ENCODE results near the gene DLGAP4.

The DLGAP4 gene

DNA sequence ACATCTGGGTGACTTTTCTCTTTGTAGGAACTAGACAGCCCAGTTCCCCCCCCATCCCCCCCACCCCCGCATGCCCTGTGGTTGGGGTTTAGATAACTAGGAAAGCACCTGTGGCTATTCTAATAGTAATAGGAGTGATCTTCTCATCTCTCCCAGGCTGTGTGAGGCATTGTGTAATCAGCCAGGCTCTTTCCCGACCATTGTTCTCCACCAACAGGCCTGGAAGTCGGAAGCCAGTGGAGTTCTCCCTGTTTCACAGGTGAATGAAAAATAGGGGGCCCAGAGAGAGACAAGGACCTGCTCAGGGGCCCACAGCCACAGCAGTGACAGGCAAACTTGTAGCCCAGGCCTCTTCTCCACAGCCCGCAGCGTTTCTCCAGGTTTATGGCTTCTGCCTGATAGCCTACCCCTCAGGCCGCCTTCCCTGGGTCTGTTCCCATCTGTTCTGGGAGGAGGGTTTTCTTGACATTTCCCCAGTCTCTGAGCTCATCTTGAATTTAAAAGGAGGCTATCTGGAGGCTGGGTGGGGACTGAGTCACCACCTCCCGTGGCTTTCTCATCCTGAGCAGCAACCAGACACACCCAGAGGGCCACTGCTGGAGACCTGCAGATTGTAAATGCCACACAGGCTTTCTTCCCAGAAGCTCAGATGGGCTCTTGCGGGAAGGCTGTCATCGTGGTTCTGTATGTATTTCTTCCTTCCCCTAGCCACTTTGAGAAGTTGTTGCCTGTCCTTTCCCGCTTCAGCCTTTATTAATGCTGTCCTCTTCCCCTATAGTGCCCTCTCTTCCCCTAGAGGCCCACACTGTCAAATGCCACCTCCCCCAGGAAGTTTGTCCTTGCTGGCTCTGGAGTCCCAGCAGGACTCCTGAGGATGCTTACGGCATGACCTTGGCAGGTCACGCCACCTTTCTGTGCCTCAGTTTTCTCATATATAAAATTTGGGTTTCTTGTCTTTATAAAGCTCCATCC, 159.3 kb downstream of the DLGAP4 start:
- no peak for DNase-seq
- Mint-ChIP-seq H3K36me3 (ENCODE audit: low read depth) (peaks cover 4% of the 10 kb centered on the region), H3K27ac (peak overlapping the region; percentile 87), H3K4me3 (no peak overlapping the region), H3K4me1 (peaks cover 79% of the 10 kb centered on the region), H3K27me3 (ENCODE audit: low read depth, poor library complexity) (peaks cover 11% of the 10 kb centered on the region), H3K9me3 (no peaks in the 10 kb centered on the region)
- TF ChIP-seq, protein P1, sequence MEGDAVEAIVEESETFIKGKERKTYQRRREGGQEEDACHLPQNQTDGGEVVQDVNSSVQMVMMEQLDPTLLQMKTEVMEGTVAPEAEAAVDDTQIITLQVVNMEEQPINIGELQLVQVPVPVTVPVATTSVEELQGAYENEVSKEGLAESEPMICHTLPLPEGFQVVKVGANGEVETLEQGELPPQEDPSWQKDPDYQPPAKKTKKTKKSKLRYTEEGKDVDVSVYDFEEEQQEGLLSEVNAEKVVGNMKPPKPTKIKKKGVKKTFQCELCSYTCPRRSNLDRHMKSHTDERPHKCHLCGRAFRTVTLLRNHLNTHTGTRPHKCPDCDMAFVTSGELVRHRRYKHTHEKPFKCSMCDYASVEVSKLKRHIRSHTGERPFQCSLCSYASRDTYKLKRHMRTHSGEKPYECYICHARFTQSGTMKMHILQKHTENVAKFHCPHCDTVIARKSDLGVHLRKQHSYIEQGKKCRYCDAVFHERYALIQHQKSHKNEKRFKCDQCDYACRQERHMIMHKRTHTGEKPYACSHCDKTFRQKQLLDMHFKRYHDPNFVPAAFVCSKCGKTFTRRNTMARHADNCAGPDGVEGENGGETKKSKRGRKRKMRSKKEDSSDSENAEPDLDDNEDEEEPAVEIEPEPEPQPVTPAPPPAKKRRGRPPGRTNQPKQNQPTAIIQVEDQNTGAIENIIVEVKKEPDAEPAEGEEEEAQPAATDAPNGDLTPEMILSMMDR (IDR thresholded peaks at IDR 0.05) = no peak

DNA sequence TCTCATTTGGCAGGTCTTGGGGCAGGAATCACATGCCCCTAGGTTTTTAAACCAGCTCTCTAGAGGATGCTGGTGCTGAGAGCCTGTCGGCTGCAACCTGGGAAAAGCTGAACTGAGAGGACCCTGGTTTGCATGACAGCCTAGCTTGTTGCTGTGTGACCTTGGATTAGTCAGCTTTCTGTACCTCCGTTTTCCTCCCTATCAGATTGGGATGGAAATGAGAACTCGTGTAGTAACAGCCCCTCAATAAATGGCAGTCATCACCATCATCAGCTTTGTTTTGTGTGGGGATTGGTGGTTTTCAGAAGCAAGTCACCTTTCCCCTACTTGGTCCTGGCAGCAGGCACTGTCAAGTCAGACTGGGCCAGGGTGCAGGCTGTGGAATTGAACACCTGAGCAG, 159.9 kb downstream of the DLGAP4 start:
- Mint-ChIP-seq H3K27me3 (ENCODE audit: low read depth, poor library complexity) (peaks cover 7% of the 10 kb centered on the region), H3K27ac (no peak overlapping the region), H3K4me3 (no peak overlapping the region), H3K9me3 (no peaks in the 10 kb centered on the region), H3K36me3 (ENCODE audit: low read depth) (peaks cover 8% of the 10 kb centered on the region), H3K4me1 (peaks cover 82% of the 10 kb centered on the region)
- TF ChIP-seq, protein P1 (IDR thresholded peaks at IDR 0.05) = no peak
- no peak for DNase-seq

DNA sequence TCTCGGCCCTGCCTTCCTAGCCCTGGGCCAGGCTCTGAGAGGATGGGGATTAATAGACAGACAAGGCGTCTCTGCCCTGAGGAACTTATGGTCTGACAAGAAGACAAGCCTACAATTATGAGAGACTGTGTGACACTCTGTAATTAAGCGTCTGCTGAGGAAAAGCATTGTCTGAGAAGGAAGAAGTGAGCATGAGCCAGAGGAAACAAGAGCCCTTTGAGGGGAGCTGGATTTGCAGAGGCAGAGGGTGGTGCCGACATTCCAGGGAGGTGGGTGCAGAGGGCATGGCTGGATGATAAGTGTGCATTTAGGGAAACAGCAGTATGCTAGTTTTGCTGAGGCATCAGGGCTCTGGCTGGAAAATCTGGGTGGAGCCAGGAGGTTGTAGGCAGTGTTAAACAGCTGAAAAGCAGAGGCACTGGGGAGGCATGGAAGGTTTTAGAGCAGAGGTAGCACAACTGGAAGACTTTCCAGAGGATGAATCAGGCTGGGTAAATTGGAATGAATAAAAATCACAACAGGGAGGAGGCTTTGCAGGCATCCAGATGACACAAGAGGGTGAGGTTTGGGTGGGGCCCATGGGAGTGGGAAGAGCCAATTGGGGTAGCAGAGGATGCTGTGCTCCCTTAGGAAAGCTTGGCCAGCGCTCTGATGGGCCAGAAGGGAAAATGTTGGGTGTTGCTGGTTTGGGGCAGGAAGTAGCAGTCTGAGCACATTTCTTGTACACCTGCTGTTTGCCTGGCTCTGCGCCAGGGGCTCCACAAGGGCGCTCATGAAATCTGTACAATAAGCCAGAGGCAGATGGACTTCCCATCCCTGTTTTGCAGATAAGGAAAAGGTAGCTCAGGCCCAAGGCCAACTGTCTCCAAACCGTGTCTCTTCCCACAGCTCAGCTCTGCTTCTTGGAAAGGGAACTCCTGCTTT, 161.2 kb downstream of the DLGAP4 start:
- peak overlapping the region; percentile 88 for H3K27ac Mint-ChIP-seq
- H3K4me3 Mint-ChIP-seq = no peak overlapping the region
- TF ChIP-seq, protein P1 (IDR thresholded peaks at IDR 0.05) = no peak
- H3K27me3 Mint-ChIP-seq (ENCODE audit: low read depth, poor library complexity) = peaks cover 7% of the 10 kb centered on the region
- H3K9me3 Mint-ChIP-seq = no peaks in the 10 kb centered on the region
- peaks cover 92% of the 10 kb centered on the region for H3K4me1 Mint-ChIP-seq
- H3K36me3 Mint-ChIP-seq (ENCODE audit: low read depth) = peaks cover 12% of the 10 kb centered on the region
- no peak for DNase-seq

DNA sequence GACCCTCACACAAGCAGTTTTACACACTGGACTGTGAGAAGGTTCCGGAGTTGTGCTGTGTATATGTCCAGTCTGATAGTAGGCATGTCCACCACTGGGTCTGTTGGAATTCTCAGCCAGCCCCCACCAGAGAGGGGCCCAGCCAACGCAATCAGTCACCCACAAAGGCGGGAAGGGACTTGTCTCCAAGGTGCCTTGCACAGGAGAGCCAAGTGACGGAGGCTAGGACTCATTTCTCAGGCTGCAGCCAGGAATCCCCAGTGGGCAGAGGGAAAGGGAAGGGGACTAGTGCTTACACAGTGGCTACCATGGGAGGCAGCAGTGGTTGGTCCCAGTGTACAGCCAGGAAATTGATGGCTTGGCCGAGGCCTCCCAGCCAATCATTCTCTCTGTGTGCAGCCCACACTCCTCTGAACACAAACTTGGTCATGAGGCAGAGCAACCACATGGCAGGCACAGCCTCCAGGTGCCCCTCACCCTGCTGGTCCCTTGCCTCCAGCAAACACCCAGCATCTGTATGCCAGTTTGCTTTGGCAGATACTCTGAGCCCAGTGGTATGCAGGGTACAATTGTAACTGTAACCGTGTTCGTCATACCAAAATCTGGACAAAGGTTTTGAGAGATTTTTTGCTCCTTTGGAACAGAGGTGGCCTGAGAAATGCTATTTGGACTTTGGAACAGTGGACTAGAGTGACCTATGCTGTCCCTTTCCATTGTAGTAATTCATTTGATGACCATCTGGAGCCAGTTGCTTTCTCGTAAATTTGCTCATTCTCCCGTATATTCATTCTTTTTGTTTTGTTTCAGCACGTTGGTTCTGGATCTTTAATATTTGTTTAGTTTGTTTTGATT, 162.2 kb downstream of the DLGAP4 start:
- TF ChIP-seq, protein P1 (IDR thresholded peaks at IDR 0.05) = no peak
- Mint-ChIP-seq H3K4me1 (peaks cover 86% of the 10 kb centered on the region), H3K27me3 (ENCODE audit: low read depth, poor library complexity) (peaks cover 7% of the 10 kb centered on the region), H3K27ac (no peak overlapping the region), H3K36me3 (ENCODE audit: low read depth) (peaks cover 12% of the 10 kb centered on the region), H3K9me3 (no peaks in the 10 kb centered on the region), H3K4me3 (no peak overlapping the region)
- no peak for DNase-seq

DNA sequence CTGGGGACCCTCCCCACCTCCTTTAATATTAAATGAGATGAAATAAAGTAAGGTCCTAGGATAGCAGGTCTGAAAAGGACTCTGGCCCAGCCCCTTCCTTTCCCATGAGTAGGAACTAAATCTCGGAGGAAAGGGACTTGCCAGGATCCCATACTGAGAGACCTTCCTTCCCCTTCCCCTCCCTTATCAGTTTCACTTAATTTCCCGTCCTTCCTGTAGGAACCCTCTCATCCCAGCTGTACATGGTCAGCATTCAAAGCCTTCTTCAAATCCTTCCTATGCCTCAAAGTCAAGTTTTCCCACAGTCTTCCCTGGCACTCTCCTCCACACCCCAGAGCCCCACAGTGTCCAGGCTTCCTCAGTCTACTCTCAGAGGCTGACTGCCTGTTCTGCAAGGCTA, 163.8 kb downstream of the DLGAP4 start:
- DNase-seq = no peak
- peak overlapping the region; percentile 16 for H3K27ac Mint-ChIP-seq
- TF ChIP-seq, protein P1 (IDR thresholded peaks at IDR 0.05) = no peak
- H3K9me3 Mint-ChIP-seq = no peaks in the 10 kb centered on the region
- peaks cover 81% of the 10 kb centered on the region for H3K4me1 Mint-ChIP-seq
- no peak overlapping the region for H3K4me3 Mint-ChIP-seq
- H3K27me3 Mint-ChIP-seq (ENCODE audit: low read depth, poor library complexity) = peaks cover 7% of the 10 kb centered on the region
- peaks cover 18% of the 10 kb centered on the region for H3K36me3 Mint-ChIP-seq (ENCODE audit: low read depth)
